Measurements from ENCODE around the gene ITPR1. TPM values are rescaled to one million over a fixed set of nuclear protein-coding genes. Genes with fewer than 3 reads are reported as not detected.
A peak's percentile ranks its signal among the peaks of the same experiment; 100 is the strongest.

The ITPR1 gene
- total and polyA plus RNA-seq, 2 experiments from 2014 or later, result 17.6 to 28.8 TPM

DNA sequence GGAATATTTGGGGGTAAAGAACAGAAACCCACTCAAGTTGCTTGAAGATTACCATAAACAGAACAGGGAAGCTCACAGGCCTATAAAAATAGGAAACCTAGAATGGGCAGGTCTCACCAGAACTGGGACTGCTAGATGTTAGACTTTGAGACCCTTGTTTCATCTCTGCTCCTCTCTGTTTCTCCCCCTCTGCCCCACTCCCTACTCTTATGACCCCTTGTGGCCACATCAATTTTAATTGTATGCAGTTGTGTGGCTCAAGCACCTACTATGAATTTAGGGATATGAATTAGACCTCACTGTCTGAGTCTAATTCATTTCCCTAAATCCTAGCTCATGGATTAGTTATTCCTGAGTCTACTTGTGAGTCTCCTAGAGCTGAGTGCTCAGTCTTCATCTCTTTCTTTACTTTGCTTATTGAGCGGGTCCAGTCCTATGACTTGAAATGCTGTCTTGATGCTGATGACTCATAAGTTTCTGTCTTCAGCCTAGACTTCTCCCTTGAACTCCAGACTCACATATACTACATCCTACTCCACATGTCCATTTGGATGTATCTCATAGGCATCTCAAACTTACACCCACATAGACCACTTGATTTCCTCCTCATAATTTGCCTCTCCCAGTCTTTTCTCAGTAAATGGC lies 78.7 kb downstream of the ITPR1 start:
- Histone ChIP-seq H3K36me3 (no peaks in the 10 kb centered on the region), H3K9me3 (ENCODE audit: low read depth) (no peaks in the 10 kb centered on the region), H3K27me3 (no peaks in the 10 kb centered on the region), H3K27ac (no peak overlapping the region), H3K4me1 (ENCODE audit: low read depth) (no peaks in the 10 kb centered on the region), H3K4me3 (no peak overlapping the region)
- TF ChIP-seq, protein P1, sequence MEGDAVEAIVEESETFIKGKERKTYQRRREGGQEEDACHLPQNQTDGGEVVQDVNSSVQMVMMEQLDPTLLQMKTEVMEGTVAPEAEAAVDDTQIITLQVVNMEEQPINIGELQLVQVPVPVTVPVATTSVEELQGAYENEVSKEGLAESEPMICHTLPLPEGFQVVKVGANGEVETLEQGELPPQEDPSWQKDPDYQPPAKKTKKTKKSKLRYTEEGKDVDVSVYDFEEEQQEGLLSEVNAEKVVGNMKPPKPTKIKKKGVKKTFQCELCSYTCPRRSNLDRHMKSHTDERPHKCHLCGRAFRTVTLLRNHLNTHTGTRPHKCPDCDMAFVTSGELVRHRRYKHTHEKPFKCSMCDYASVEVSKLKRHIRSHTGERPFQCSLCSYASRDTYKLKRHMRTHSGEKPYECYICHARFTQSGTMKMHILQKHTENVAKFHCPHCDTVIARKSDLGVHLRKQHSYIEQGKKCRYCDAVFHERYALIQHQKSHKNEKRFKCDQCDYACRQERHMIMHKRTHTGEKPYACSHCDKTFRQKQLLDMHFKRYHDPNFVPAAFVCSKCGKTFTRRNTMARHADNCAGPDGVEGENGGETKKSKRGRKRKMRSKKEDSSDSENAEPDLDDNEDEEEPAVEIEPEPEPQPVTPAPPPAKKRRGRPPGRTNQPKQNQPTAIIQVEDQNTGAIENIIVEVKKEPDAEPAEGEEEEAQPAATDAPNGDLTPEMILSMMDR (IDR thresholded peaks at IDR 0.05; ENCODE audit: low read depth, low read length), result no peak
- DNase-seq (ENCODE audit: low read depth in 1 of 2, low spot score in 1 of 2), result peak in 1 of 2 donors; percentile 14

DNA sequence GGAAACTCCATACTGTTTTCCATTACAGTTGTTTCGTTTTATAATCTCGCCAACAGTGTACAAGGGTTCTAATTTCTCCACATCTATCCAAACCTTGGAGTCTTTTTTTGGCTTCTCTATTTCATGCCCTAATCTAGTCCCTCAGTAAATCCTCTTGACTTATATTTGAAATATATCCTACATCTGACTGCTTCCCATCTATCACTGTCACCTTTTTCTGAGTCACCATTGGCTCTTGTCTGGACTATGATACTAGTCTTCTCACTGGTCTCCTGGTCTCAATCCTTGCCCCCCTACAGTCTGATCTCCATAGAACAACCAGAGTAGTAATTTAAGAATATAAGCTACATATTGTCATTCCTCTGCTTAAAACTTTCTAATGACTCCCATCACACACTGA lies 80.0 kb downstream of the ITPR1 start:
- H3K9me3 ChIP-seq (ENCODE audit: low read depth), result no peaks in the 10 kb centered on the region
- no peak overlapping the region for H3K27ac ChIP-seq
- H3K4me1 ChIP-seq (ENCODE audit: low read depth), result no peaks in the 10 kb centered on the region
- H3K4me3 ChIP-seq, result no peak overlapping the region
- TF ChIP-seq, protein P1 (IDR thresholded peaks at IDR 0.05; ENCODE audit: low read depth, low read length), result no peak
- H3K36me3 ChIP-seq, result no peaks in the 10 kb centered on the region
- no peak for DNase-seq (ENCODE audit: low read depth in 1 of 2, low spot score in 1 of 2)
- H3K27me3 ChIP-seq, result no peaks in the 10 kb centered on the region

DNA sequence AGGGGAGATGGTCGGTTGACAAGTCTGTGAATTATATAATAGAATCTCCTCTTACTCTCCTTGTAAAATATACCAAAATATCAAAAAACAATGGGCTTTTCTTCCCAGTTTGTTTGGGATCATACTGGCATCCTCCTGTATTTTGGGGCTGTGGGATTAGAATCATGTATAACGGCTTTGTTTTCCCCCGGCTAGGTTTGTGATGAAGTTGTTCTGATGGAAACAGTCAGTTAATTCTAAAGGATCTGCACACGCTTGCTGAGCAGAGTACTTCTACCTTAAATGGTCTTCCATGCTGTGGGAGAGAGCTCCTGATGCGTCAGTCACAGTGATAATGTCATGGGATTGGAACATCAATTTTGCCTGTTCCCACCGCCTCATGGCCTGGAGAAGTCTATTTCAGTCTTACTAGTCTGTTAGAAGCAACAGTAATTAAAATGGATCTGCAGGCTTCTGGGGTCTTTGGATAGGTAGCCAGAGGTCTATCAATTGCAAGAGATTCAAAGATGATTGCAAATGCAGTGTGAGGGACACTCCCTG lies 81.3 kb downstream of the ITPR1 start:
- Histone ChIP-seq H3K4me1 (ENCODE audit: low read depth) (no peaks in the 10 kb centered on the region), H3K9me3 (ENCODE audit: low read depth) (no peaks in the 10 kb centered on the region), H3K27ac (no peak overlapping the region), H3K4me3 (no peak overlapping the region), H3K36me3 (no peaks in the 10 kb centered on the region), H3K27me3 (no peaks in the 10 kb centered on the region)
- DNase-seq (ENCODE audit: low read depth in 1 of 2, low spot score in 1 of 2), result no peak
- TF ChIP-seq, protein P1 (IDR thresholded peaks at IDR 0.05; ENCODE audit: low read depth, low read length), result no peak

DNA sequence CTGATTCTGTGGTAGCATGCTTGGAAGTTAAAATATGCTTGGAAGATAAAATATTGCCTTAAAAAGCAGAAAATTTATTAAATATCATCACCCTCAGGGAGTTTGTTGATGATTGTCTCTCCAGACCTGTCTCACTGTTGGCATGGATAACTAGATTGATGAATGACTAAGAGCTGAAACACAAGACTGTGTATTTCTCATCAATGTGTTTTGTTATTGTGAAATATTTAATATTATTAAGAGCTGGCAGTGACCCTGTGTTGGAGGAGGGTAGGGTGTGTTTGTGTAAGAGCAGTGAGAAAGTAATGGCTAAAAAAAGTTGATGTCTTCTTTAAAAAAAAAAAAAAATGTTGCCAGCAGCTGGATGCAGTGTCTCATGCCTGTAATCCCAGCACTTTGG lies 82.2 kb downstream of the ITPR1 start:
- Histone ChIP-seq H3K27ac (no peak overlapping the region), H3K27me3 (no peaks in the 10 kb centered on the region), H3K4me1 (ENCODE audit: low read depth) (no peaks in the 10 kb centered on the region), H3K36me3 (no peaks in the 10 kb centered on the region), H3K4me3 (no peak overlapping the region), H3K9me3 (ENCODE audit: low read depth) (no peaks in the 10 kb centered on the region)
- TF ChIP-seq, protein P1 (IDR thresholded peaks at IDR 0.05; ENCODE audit: low read depth, low read length), result no peak
- DNase-seq (ENCODE audit: low read depth in 1 of 2, low spot score in 1 of 2), result no peak

DNA sequence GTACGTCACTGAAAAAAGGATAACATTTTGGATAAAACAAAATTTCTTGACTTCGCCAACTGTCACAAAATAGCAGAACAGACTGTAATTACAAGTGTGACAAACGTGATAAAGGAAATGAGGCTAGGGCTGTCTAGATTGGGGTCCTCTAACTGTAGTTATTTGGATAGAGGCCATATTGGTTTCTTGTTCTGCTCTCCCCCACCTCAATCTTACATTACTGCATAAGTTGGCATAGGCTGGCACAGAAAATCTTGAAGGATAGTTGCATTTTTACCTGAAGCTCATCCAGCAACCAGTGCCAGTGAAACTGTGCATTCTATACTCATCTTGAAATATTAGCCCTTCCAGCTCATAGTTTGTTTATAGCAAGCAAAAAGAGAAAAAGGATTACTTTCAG lies 84.6 kb downstream of the ITPR1 start:
- TF ChIP-seq, protein P1 (IDR thresholded peaks at IDR 0.05; ENCODE audit: low read depth, low read length), result no peak
- Histone ChIP-seq H3K9me3 (ENCODE audit: low read depth) (no peaks in the 10 kb centered on the region), H3K4me1 (ENCODE audit: low read depth) (peaks cover 13% of the 10 kb centered on the region), H3K36me3 (no peaks in the 10 kb centered on the region), H3K27me3 (no peaks in the 10 kb centered on the region), H3K27ac (no peak overlapping the region), H3K4me3 (no peak overlapping the region)
- no peak for DNase-seq (ENCODE audit: low read depth in 1 of 2, low spot score in 1 of 2)
